GM18526 (cell line): ENCODE measurements around the gene TMEM225.

Experiments used
- POLR2A ChIP-seq: IDR thresholded peaks from 3 replicates; pipeline ENCODE4 v1.6.1; 2011; ENCODE audit not compliant: insufficient read length; ENCODE audit errors: extremely low read depth

TMEM225 gene

GRCh38 chr11:123838199-123838598 lies 47.3 kb downstream of the TMEM225 start:
- no peak for TF ChIP-seq POLR2A

DNA sequence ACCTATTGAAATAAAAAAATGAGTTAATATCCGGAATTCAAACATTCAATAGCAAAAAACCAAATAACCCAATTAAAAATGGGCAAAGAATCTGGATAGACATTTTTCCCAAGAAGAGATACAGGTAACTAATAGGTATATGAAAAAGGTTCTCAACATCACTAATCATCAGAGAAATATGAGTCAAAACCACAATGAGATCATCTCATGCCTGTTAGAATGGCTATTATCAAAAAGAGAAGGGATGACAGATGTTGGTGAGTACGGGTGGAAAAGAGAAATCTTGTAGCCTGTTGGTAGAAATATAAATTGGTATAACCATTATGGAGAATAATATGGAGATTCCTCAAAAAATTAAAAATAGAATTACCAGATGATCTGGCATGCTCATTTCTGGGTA lies 52.4 kb downstream of the TMEM225 start:
- TF ChIP-seq POLR2A: no peak
